OCI-LY1 (cell line): ENCODE data around the gene LRMDA.

ENCODE experiments used
- H2AFZ ChIP-seq: fragments of 200-600 bp; sonication (generic), shearing (Covaris generic); 2 replicates; pipeline ENCODE4 v1.6.0; 2014; ENCODE audit warnings: antibody characterized with exemption, mild to moderate bottlenecking, low read length
- H3F3A ChIP-seq: fragments of 200-600 bp; sonication (generic), shearing (Covaris generic); 2 replicates; pipeline ENCODE4 v1.6.0; 2014; ENCODE audit warnings: mild to moderate bottlenecking, antibody characterized with exemption, low read length, moderate library complexity; ENCODE audit not compliant: insufficient read depth
- H3K27ac ChIP-seq: fragments of 200-600 bp; sonication (generic); 2 replicates; pipeline ENCODE4 v1.5.1; 2014; ENCODE audit warnings: low read length, mixed run types, mild to moderate bottlenecking, low read depth; ENCODE audit not compliant: poor library complexity, severe bottlenecking
- H3K27me3 ChIP-seq: fragments of 200-600 bp; sonication (generic); 2 replicates; pipeline ENCODE4 v1.6.0; 2014; ENCODE audit warnings: antibody characterized with exemption, mild to moderate bottlenecking, low read length, moderate library complexity; ENCODE audit not compliant: insufficient read depth
- H3K36me3 ChIP-seq: fragments of 200-600 bp; sonication (generic); 2 replicates; pipeline ENCODE4 v1.6.1; 2014; ENCODE audit warnings: mild to moderate bottlenecking, antibody characterized with exemption, low read length, moderate library complexity, mixed read lengths; ENCODE audit not compliant: insufficient read depth
- H3K4me1 ChIP-seq: fragments of 200-600 bp; sonication (generic); 2 replicates; pipeline ENCODE4 v1.5.1; 2014; ENCODE audit warnings: mild to moderate bottlenecking, low read length, moderate library complexity; ENCODE audit not compliant: insufficient read depth, severe bottlenecking
- H3K4me2 ChIP-seq: fragments of 200-600 bp; sonication (generic), shearing (Covaris generic); 2 replicates; pipeline ENCODE4 v1.6.1; 2014; ENCODE audit warnings: low read length
- H3K4me3 ChIP-seq: fragments of 200-600 bp; sonication (generic); 2 replicates; pipeline ENCODE4 v1.5.1; 2014; ENCODE audit warnings: low read length, low read depth, mild to moderate bottlenecking, mixed read lengths; ENCODE audit not compliant: poor library complexity, severe bottlenecking
- H3K79me2 ChIP-seq: fragments of 200-600 bp; shearing (Covaris generic); 2 replicates; pipeline ENCODE4 v1.6.1; 2016; ENCODE audit warnings: mixed run types, low read length, mixed read lengths; ENCODE audit not compliant: insufficient read depth
- H3K9ac ChIP-seq: fragments of 200-600 bp; sonication (generic), shearing (Covaris generic); 2 replicates; pipeline ENCODE4 v1.6.1; 2014; ENCODE audit warnings: mild to moderate bottlenecking, low read length, mixed read lengths
- H3K9me2 ChIP-seq: fragments of 200-600 bp; sonication (generic), shearing (Covaris generic); 2 replicates; pipeline ENCODE4 v1.6.1; 2014; ENCODE audit warnings: low read depth, mild to moderate bottlenecking, low read length, mixed read lengths
- H3K9me3 ChIP-seq: fragments of 200-600 bp; shearing (Covaris generic); 2 replicates; pipeline ENCODE4 v1.6.1; 2014; ENCODE audit warnings: low read length, mixed read lengths
- H4K20me1 ChIP-seq: fragments of 200-600 bp; sonication (generic), shearing (Covaris generic); 2 replicates; pipeline ENCODE4 v1.6.0; 2016; ENCODE audit warnings: mild to moderate bottlenecking, low read length; ENCODE audit not compliant: insufficient read depth
- CTCF ChIP-seq: fragments of 200-600 bp; sonication (generic), shearing (Covaris generic); IDR thresholded peaks from 2 replicates; pipeline ENCODE4 v1.5.1; 2017; ENCODE audit warnings: mild to moderate bottlenecking, antibody characterized with exemption, low read length, moderate library complexity, mixed read lengths
- EZH2 ChIP-seq: fragments of 200-600 bp; sonication (generic), shearing (Covaris generic); IDR thresholded peaks from 2 replicates; pipeline ENCODE4 v1.8.0; 2017; ENCODE audit warnings: borderline replicate concordance, mixed run types, mild to moderate bottlenecking, antibody characterized with exemption, low read length, moderate library complexity, mixed read lengths

The LRMDA gene

GRCh38 chr10:76112826-76113150 is 681.4 kb downstream of the LRMDA start:
- no peak overlapping the region for H3K27ac ChIP-seq
- TF ChIP-seq CTCF, result no peak
- TF ChIP-seq EZH2, result no peak

GRCh38 chr10:76113952-76114351 is 682.5 kb downstream of the LRMDA start:
- H3K9me2 ChIP-seq, result no peaks in the 10 kb centered on the region
- H3K27ac ChIP-seq, result no peak overlapping the region
- no peaks in the 10 kb centered on the region for H3K27me3 ChIP-seq
- no peak overlapping the region for H2AFZ ChIP-seq
- H4K20me1 ChIP-seq, result no peaks in the 10 kb centered on the region
- H3K79me2 ChIP-seq, result no peaks in the 10 kb centered on the region
- no peak overlapping the region for H3K4me3 ChIP-seq
- no peak for TF ChIP-seq EZH2
- no peak for TF ChIP-seq CTCF
- no peak overlapping the region for H3K9ac ChIP-seq
- H3K4me1 ChIP-seq, result no peaks in the 10 kb centered on the region
- no peaks in the 10 kb centered on the region for H3F3A ChIP-seq
- no peak overlapping the region for H3K4me2 ChIP-seq
- no peaks in the 10 kb centered on the region for H3K36me3 ChIP-seq
- H3K9me3 ChIP-seq, result no peaks in the 10 kb centered on the region

More at GRCh38 chr10:76112826-76113150, 681.4 kb downstream of the LRMDA start:
- Histone ChIP-seq H3K79me2 (no peaks in the 10 kb centered on the region), H3K4me1 (no peaks in the 10 kb centered on the region), H3F3A (no peaks in the 10 kb centered on the region), H3K27me3 (no peaks in the 10 kb centered on the region), H3K4me3 (no peak overlapping the region), H2AFZ (no peak overlapping the region), H3K9ac (no peak overlapping the region), H3K4me2 (no peak overlapping the region), H3K9me3 (no peaks in the 10 kb centered on the region), H4K20me1 (no peaks in the 10 kb centered on the region), H3K36me3 (no peaks in the 10 kb centered on the region), H3K9me2 (no peaks in the 10 kb centered on the region)

GRCh38 chr10:76114581-76115001 is 683.2 kb downstream of the LRMDA start:
- no peaks in the 10 kb centered on the region for H4K20me1 ChIP-seq
- no peaks in the 10 kb centered on the region for H3K27me3 ChIP-seq
- H3K27ac ChIP-seq, result no peak overlapping the region
- no peak for TF ChIP-seq CTCF
- TF ChIP-seq EZH2, result no peak
- no peaks in the 10 kb centered on the region for H3F3A ChIP-seq
- no peaks in the 10 kb centered on the region for H3K4me1 ChIP-seq
- no peak overlapping the region for H2AFZ ChIP-seq
- H3K9me3 ChIP-seq, result no peaks in the 10 kb centered on the region
- no peak overlapping the region for H3K9ac ChIP-seq
- H3K36me3 ChIP-seq, result no peaks in the 10 kb centered on the region
- no peak overlapping the region for H3K4me2 ChIP-seq
- H3K79me2 ChIP-seq, result no peaks in the 10 kb centered on the region
- H3K9me2 ChIP-seq, result no peaks in the 10 kb centered on the region
- H3K4me3 ChIP-seq, result no peak overlapping the region
